AG09309 (cell line): ENCODE data around the gene LSM14B.
A peak's percentile ranks its signal among the peaks of the same experiment; 100 is the strongest.

Experiments
- DNase-seq: peaks from one replicate; pipeline ENCODE4 v3.0.0-alpha.2; 2010; ENCODE audit warnings: low read depth
- H3K4me3 ChIP-seq: 2 replicates; pipeline ENCODE4 v1.5.1; 2011; ENCODE audit warnings: mild to moderate bottlenecking, low read depth, low read length, moderate library complexity; ENCODE audit not compliant: control insufficient read depth
- TF ChIP-seq, protein P1 (sequence below): IDR thresholded peaks from 2 replicates; pipeline ENCODE4 v1.5.1; 2011; ENCODE audit warnings: mild to moderate bottlenecking, low read depth, low read length, inconsistent platforms; ENCODE audit not compliant: insufficient read depth, control insufficient read depth; ENCODE audit errors: missing control alignments

The LSM14B gene

DNA sequence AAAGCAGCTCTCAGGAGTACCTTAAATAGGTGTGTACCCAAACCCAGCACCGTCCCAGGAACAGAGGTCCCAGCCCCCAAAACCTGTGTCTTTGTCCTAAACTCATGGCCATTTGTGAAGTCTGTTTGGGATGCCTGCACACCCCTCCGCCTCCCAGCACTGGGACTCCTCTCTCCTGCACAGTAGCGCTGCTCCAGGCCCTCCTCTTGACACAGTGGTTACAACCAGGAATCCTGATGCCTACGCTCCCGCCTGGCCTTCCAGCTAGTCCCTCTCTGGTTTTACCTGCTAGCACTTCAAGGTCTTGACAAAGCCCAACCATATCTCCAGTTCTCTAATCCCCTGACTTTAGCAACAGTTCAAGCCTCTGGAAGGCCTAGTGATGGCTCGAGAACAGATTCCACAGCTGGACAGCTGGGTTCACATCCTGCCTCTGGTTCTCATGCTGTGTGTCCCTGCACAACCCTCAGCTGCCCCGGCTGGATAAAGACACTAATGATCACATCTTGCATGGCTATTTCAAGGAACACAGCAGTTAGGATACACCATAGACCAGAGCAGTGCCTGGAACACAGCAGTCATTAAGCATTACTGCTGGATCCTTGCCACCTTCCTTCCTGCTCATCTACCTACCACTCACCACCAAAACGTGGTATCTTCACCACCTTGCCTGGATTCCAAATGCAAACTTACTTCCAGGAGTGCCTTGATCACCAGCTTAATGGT lies 15.4 kb downstream of the LSM14B start:
- TF ChIP-seq, protein P1, sequence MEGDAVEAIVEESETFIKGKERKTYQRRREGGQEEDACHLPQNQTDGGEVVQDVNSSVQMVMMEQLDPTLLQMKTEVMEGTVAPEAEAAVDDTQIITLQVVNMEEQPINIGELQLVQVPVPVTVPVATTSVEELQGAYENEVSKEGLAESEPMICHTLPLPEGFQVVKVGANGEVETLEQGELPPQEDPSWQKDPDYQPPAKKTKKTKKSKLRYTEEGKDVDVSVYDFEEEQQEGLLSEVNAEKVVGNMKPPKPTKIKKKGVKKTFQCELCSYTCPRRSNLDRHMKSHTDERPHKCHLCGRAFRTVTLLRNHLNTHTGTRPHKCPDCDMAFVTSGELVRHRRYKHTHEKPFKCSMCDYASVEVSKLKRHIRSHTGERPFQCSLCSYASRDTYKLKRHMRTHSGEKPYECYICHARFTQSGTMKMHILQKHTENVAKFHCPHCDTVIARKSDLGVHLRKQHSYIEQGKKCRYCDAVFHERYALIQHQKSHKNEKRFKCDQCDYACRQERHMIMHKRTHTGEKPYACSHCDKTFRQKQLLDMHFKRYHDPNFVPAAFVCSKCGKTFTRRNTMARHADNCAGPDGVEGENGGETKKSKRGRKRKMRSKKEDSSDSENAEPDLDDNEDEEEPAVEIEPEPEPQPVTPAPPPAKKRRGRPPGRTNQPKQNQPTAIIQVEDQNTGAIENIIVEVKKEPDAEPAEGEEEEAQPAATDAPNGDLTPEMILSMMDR: no peak
- no peak for DNase-seq
- H3K4me3 ChIP-seq: no peak overlapping the region

DNA sequence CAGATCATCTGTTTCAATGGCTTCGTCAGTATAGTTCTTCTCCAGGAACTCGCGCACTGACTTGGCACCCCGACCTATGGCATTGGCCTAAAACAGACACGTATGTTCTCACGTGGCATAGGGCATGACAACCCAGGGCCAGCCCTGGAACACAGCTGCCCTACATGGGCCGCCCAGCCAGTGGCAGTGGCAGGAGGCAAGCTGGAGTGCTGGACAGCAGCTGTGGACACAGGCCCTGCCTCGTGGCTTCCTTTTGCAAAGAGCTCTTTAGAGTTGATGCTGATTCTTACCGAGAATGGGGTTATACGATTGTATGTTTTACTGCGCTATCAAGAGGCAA lies 15.9 kb downstream of the LSM14B start:
- TF ChIP-seq, protein P1: no peak
- no peak overlapping the region for H3K4me3 ChIP-seq
- no peak for DNase-seq

DNA sequence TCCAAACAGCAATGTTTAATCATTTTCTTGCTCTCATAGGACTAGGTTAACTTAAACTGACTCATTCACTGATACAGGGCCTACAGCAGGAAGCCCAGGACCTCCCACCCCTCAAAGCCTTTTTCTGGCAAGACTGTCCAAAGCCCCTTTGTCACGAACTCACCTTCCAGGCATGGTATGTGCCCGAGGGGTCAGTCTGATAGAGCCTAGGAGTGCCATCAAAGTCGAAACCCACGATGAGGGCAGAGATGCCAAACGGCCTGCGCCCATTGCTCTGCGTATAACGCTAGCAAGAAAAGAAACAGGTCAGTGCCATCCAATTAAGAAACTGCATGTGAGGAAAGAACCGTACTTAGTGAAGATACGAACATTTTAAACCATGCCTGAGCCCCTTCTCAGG lies 16.6 kb downstream of the LSM14B start:
- no peak for DNase-seq
- TF ChIP-seq, protein P1: no peak
- H3K4me3 ChIP-seq: no peak overlapping the region

DNA sequence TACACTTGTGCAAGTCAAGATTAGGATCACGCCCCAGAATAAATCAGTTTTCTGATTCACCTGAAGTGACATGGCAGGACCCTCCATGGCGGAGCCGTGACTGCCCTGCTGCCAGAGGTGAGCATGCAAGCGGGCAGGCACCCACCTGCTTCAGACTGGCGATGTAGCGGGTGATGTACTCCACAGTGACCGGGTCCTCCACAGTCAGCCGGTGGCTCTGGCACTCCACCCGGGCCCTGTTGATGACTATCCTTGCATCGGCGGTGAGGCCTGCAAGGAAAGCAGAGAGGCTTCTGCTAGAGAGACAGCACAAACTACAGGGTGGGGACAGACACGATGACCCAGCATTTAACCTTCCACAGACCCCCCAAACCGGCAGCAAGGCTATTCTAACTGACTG lies 17.4 kb downstream of the LSM14B start:
- no peak for DNase-seq
- no peak overlapping the region for H3K4me3 ChIP-seq
- TF ChIP-seq, protein P1: no peak

DNA sequence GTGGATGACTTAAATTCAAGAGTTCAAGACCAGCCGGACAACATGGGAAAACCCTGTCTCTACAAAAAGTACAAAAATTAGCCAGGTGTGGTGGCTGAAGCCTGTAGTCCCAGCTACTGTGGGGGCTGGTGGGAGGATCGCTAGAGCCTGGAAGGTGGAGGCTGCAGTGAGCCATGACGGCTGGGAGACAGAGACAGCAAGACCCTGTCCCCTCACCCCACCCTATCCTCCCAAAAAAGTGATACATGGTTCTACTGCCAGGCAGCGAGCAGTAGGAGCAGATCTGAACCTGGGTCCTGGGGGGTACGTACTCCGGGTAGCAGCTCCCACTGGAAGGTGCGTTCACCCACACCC lies 18.7 kb downstream of the LSM14B start:
- no peak overlapping the region for H3K4me3 ChIP-seq
- TF ChIP-seq, protein P1: no peak
- DNase-seq: no peak

DNA sequence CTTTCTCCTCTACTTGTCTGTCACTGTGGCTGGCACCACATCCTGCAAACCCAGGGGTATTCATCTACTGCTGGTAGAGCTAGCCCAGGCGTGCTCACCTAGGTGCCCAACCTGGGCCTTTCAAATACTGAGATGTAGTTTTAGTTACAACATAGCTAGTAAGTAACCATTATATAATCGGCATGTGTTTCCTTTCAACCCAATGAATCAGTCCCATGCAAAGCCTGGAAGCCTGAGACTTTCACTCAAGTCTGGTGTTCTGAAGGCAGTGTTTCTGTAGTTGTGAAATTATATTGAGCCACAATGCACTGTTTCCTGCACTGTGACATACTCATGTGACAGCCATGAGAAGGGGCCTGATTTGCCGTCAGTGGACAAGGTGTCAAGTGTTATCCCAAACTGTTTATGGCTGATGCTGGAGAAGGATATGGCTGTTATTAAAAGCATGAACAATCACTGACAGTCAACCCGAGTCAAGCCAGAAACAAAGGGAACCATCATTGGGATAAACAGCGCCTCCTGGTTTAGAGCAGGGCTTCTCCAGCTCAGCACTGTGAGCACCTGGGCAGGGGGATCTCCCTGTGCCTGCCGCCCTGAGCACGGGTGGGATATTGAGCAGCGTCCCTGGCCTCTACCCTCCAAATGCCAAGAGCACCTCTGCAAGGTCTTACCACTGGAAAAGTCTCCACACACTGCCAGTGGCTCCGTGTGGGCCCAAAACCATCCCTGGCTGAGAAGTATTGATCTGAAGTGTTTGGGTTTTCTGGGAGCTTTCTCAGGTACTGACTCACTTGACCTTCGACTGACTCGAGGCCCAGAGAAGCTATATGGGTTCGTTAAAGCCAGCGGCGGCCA lies 19.3 kb downstream of the LSM14B start:
- TF ChIP-seq, protein P1: peak; percentile 56
- DNase-seq: peak; percentile 18

More for the DNA sequence above, 19.3 kb downstream of the LSM14B start:
- peak overlapping the region; percentile 71 for H3K4me3 ChIP-seq
